8988T (cell line): ENCODE data around the gene YJU2.

Experiments used
- DNase-seq: peaks from one replicate; pipeline ENCODE4 v3.0.0; 2011

Gene YJU2

DNA sequence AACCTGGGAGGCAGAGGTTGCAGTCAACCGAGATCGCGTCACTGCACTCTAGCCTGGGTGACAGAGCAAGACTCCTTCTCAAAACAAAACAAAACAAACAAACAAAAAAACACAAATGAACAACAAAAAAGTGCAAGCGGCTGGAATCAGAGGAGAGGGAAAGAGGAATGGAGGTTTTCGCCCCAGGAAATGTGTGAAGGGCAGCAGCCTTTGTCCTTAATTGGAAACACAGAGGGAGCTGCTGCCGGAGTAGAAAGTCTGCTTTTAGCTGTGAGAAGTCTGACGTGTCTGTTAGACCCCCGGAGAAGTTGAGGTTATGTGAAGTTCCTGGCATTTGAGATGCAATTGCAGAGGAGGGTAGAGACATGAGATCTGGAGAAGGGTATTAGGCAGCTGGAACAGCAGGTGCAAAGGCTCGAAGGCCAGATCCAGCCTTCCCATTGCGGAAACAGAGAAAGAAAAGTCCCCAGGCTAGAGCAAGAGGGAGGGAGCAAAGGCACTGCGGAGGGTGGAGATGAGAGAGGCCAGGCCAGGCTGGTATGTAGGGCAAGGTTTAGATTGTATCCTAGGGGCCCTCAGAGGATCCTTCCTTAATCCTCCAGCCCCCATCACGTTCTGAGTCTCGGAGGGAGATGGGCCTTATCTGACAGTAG is 54.8 kb downstream of the YJU2 start:
- no peak for DNase-seq

DNA sequence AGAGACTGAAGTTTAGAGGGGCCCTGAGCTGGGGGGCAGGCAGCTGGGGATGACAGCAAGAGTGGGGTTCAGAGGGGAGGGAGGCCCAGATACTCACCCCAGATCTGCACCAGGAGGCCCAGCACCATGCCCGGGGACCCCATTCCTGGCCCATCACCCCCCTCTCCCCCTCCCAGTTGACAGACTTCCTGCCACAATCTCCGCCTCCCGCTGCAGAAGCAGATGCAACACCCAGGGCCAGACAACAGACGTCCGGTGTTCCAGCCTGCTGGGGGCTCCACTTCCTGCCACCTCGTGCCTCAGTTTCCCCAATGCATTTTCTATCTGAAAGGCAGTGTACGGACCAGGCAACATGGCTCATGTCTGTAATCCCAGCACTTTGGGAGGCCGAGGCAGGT is 55.4 kb downstream of the YJU2 start, which contains the start of gene TMIGD2:
Gene TMIGD2, minus strand, starts transcription at position 147 of the 398 bp plus-strand sequence. Its CDS starts 4 bp downstream, at position 143.
- DNase-seq: no peak

DNA sequence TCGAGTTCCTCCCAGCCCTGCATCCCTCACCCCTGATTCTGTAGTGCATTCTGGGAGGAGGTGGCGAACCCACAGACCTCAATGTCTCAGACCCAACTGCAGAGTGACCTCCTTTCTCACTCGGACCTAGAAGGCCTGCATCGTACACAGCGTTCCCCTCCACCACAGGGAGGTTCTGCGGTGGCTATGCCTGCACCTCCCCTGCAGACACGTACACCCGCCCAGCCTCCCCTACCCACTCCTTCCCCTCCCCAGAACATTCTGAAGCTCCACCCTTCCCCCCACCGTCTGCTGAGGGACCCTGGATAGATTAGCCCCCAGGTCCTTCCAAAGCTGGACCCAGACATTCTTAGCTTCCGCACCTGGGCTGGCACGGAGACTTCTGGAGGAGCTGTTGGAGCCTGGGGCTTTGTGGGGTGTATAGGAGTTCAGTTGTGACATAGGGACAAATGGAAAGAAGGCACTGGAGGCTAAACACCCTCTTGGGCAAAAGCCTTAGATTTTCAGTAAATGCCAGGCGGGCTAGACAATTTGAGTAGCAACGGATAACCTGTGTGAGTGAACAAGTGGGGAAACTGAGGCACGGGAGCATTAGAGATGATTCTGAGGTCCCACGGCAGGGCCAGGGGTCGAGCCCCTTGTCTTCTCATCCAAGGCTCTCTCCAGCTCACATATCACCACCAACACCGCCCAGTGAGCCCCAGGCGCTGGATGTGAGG is 57.1 kb downstream of the YJU2 start:
- DNase-seq: no peak

DNA sequence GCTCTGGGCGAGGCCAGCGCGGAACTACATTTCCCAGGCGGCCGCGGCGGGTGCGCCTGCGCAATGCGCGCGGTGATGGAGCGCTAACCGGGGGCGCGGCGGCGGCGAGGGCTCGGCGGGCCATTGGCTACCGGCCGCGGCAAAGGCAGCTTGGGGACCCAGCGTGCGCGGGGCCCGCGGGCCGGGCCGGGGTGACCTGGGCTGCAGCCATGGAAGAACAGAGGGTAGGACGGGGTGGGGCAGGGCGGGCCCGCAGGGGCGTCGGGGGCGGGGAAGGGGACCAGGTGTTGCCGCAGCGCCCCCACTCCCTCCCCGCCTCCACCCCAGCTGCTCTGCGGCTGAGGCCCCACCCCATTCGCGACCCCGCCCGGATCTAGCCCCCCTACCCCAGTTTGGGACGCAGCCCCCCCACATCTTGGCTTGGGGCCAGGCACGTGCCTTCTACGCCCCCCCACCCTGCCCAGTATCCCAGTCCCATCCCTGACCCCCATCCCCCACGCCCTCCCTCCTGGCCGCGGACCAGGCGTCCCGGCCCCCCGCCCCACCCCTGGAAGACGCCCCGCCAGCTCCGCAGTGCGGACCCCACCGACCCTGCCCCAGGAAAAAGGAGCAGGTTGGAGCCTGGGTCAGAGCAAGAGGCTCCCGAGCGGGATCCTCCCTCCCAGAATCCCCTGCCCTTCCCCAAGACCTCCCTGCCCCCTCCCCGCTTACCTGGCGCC is 57.8 kb downstream of the YJU2 start, which contains the start of gene FSD1:
Gene FSD1, plus strand, starts transcription at position 61 of the 719 bp plus-strand sequence. Its CDS starts 149 bp downstream, at position 210.
- DNase-seq: no peak

DNA sequence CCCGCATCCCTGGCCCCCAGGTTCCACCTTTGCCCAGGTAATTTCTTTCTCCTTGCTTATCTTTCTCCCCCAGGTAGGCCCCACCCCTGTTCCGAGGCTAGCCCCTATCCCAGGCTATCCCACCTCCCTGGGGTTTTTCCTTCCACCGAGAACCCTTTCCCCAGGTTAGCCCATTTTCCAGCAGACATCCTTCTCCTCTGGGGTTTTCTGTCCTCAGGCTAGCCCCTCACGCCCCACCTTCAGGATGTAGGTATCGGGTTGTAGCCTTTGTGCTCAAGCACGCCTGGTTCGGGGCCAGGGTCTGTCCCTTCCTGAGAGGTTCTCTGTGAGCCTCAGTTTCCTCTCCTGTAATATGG is 58.4 kb downstream of the YJU2 start:
- DNase-seq: no peak

DNA sequence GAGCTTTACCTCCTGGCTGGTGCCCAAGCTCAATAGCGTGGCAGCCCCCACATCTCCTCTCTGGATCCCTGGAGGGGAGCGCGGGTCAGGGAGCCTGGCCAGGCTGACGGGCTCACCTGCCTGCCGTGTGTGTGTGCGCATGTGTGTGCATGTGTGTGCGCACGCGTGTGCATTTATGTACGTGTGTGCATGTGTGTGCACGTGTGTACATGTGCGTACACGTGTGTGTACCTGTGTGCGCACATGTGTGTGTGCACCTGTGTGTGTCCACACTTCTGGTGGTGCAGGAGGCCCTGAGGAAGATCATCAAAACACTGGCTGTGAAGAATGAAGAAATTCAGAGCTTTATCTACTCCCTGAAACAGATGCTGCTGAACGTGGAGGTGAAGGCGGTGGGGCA is 58.8 kb downstream of the YJU2 start:
- no peak for DNase-seq

DNA sequence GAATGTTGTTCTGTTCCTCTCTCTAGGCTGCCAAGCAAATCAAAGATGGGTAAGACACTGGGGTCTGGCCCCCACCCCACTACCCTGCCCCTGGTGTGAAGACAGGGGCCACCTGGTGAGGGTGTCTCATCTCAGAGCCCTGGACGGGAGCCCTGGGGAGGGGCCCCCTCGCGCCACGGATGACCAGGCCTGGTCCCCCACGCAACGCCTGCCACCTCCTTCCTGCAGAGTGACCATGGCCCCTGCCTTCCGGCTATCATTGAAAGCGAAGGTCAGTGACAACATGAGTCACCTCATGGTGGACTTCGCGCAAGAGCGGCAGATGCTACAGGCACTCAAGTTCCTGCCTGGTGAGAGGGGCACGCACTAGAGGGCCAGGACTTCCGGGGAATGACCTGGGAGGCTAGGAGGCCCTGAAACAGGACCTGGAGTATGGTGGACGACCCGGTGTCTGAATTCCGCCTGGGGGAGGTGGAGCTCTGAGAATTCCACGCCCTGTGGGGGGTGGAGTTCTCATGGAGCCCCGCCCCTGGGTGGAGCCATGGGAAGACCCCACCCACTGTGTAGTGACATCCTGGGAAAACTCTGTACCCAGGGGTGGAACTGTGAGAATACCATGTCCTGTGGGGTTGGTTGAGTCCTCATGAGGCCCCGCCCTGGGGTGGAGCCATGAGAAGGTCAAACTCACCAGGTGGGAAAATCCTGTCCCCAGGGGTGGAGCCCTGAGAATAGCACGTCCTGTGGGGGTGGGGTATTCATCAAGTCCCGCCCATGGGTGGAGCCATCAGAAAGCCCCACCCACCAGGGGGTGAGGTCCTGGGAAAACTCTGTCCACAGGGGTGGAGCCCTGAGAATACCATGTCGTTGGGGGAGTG is 63.6 kb downstream of the YJU2 start:
- DNase-seq: no peak

DNA sequence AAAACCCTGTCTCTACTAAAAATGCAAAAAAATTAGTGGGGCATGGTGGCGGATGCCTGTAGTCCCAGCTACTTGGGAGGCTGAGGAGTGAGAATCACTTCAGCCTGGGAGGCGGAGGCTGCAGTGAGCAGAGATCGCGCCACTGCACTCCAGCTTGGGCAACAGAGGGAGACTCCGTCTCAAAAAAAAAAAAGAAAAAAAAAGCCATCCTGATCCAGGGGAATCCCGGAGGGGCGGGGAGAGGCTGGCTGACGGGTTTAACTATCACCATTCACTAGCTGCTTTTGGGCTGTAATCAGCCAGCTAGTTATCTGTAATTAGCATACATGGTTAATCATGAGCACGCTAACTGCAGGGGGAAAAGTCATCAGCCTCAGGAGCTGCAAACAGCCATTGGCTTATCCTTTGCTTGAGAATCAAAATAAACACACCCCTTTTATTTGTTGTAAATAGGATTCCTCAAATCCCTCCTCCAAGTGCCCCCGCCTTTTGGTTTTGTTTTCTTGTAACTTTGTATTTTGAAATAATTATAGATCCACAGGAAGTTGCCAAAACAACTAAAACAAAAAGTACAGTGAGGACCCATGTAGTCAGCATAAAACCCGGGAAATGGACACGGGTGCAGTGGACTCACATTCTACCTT is 67.1 kb downstream of the YJU2 start:
- no peak for DNase-seq

DNA sequence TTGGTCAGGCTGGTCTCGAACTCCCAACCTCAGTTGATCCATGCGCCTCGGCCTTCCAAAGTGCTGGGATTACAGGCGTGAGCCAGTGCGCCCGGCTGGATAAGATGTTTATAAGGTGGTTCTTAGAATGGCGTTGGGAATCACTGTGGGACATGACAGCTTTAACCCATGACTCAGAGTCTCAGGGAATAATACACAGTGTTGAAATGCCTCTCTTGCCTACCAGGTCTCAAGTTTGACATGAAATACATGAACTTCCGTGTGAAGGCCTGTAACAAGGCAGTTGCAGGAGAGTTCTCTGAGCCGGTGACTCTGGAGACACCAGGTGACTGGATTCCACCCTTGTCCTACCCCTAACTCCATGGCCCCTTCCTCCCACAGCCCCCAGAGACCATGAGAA is 70.1 kb downstream of the YJU2 start:
- DNase-seq: no peak

DNA sequence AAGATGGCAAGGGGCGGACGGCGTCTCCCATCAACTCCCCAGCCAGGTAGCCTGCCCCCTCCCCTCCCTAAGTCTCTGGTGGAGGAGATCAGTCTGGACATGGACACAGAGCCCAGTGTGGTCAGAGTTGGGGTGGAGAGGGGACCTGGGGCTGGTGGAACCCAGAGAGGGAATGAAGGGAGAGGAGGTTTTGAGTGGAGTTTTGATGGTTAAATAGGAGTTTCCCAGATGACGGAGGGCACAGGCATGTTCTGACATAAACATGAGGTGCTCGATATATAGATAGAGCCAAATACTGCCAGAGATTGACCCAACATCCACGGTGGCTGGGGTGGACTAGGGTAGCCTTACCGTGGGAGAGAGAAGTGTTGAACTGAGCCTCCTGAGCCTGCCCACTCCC is 71.6 kb downstream of the YJU2 start:
- DNase-seq: no peak
